ENCODE data around the gene TXNDC12. TPM values are rescaled to one million over a fixed set of nuclear protein-coding genes. Genes with fewer than 3 reads are reported as not detected.
"Not testable (repeated sequence)": the region's sequence is repeated elsewhere in the genome, so short reads cannot be mapped to it uniquely, and the experiment has no call there.

Gene TXNDC12
- total RNA-seq, 4 donors from 2014 or later, result 22.4 to 26.4 (median 25.5) TPM

DNA sequence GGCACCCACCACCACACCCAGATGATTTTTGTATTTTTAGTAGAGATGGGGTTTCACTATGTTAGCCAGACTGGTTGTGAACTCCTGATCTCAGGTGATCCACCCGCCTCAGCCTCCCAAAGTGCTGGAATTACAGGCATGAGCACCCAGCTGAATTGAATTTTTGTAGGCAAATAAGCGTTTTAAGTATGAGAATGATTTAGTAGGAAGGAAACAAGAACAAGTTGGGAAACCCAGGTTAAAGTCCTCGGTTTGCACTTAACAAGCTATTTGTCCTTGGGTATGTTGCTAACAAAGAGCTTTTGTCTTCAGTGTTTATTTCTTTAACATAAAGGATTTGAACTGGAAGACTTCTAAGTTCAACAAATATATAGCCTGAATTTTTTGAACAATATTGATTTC, 25.0 kb upstream of the TXNDC12 start:
- no peak for TF ChIP-seq EP300 (IDR thresholded peaks at IDR 0.05)
- TF ChIP-seq POLR2A (IDR thresholded peaks at IDR 0.05), result no peak
- TF ChIP-seq POLR2AphosphoS5 (IDR thresholded peaks at IDR 0.05), result no peak
- TF ChIP-seq, protein P1, sequence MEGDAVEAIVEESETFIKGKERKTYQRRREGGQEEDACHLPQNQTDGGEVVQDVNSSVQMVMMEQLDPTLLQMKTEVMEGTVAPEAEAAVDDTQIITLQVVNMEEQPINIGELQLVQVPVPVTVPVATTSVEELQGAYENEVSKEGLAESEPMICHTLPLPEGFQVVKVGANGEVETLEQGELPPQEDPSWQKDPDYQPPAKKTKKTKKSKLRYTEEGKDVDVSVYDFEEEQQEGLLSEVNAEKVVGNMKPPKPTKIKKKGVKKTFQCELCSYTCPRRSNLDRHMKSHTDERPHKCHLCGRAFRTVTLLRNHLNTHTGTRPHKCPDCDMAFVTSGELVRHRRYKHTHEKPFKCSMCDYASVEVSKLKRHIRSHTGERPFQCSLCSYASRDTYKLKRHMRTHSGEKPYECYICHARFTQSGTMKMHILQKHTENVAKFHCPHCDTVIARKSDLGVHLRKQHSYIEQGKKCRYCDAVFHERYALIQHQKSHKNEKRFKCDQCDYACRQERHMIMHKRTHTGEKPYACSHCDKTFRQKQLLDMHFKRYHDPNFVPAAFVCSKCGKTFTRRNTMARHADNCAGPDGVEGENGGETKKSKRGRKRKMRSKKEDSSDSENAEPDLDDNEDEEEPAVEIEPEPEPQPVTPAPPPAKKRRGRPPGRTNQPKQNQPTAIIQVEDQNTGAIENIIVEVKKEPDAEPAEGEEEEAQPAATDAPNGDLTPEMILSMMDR (IDR thresholded peaks at IDR 0.05), result no peak
- H3K9me3 ChIP-seq, result no peaks in the 10 kb centered on the region
- DNase-seq (ENCODE audit: low spot score in 2 of 2), result no peak
- no peak overlapping the region for H3K27ac ChIP-seq
- H3K36me3 ChIP-seq, result peaks cover 36% of the 10 kb centered on the region
- H3K4me3 ChIP-seq, result no peak overlapping the region
- 67% methylated on average over 3 of the region's 3 CpGs for WGBS
- H3K27me3 ChIP-seq, result no peaks in the 10 kb centered on the region
- no peaks in the 10 kb centered on the region for H3K4me1 ChIP-seq

DNA sequence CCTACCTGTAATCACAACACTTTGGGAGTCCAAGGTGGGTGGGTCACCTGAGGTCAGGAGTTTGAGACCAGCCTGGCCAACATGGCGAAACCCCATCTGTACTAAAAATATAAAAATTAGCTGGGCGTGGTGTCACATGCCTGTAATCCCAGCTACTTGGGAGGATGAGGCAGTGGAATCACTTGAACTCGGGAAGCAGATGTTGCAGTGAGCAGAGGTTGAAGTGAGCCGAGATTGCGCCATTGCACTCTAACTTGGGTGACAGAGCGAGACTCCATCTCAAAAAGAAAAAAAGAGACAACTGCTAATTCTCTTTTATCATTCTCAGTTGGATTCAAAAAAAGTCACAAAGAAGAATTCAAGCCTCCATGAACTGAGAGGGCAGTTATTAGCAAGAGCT, 22.3 kb upstream of the TXNDC12 start:
- WGBS, result 91% methylated on average over 6 of the region's 6 CpGs
- H3K36me3 ChIP-seq, result peaks cover 37% of the 10 kb centered on the region
- not testable (repeated sequence) for H3K4me1 ChIP-seq; H3K27me3 ChIP-seq; DNase-seq (ENCODE audit: low spot score in 2 of 2); H3K9me3 ChIP-seq; H3K4me3 ChIP-seq; H3K27ac ChIP-seq

DNA sequence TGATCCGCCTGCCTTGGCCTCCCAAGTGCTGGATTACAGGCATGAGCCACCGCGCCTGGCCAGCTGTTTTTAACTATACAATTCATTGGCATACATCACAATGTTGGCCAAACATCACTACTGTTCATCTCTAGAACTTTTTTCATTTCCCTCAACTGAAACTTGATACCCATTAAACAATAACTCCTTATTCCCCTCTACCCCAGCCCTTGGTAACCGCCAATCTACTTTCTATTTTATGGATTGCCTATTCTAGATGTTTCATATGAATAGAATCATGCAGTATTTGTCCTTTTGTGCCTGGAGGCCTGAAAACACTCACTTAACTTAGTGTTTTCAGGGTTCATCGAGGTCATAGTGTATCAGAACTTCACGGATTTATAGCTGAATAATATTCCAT, 17.3 kb upstream of the TXNDC12 start:
- Histone ChIP-seq H3K4me1 (no peaks in the 10 kb centered on the region), H3K4me3 (no peak overlapping the region), H3K27ac (no peak overlapping the region), H3K27me3 (no peaks in the 10 kb centered on the region), H3K36me3 (peaks cover 42% of the 10 kb centered on the region), H3K9me3 (no peaks in the 10 kb centered on the region)
- DNase-seq (ENCODE audit: low spot score in 2 of 2), result no peak
- 85% methylated on average over 6 of the region's 6 CpGs for WGBS
- TF ChIP-seq POLR2AphosphoS5 (IDR thresholded peaks at IDR 0.05), result no peak
- TF ChIP-seq, protein P1 (IDR thresholded peaks at IDR 0.05), result no peak
- TF ChIP-seq POLR2A (IDR thresholded peaks at IDR 0.05), result no peak
- TF ChIP-seq EP300 (IDR thresholded peaks at IDR 0.05), result no peak

DNA sequence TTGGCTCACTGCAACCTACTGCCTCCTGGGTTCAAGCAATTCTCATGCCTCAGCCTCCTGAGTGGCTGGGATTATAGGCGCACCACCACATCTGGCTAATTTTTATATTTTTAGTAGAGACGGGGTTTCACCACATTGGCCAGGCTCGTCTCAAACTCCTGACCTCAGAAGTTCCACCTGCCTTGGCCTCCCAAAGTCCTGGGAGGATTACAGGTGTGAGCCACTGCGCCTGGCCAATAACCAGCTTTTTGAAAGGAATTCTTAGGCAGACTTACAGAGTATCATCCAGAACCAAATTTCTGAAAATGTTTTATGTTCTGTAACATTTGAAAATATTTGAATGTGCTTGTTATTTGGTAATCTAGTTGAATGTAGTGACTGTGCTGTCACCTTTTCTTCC, 15.7 kb upstream of the TXNDC12 start:
- WGBS, result 94% methylated on average over 4 of the region's 4 CpGs
- Histone ChIP-seq H3K4me3 (no peak overlapping the region), H3K9me3 (no peaks in the 10 kb centered on the region), H3K27me3 (no peaks in the 10 kb centered on the region), H3K4me1 (no peaks in the 10 kb centered on the region), H3K36me3 (peaks cover 47% of the 10 kb centered on the region), H3K27ac (no peak overlapping the region)
- no peak for DNase-seq (ENCODE audit: low spot score in 2 of 2)
- TF ChIP-seq, protein P1 (IDR thresholded peaks at IDR 0.05), result no peak
- TF ChIP-seq POLR2AphosphoS5 (IDR thresholded peaks at IDR 0.05) (no peak), POLR2A (IDR thresholded peaks at IDR 0.05) (no peak), EP300 (IDR thresholded peaks at IDR 0.05) (no peak)

DNA sequence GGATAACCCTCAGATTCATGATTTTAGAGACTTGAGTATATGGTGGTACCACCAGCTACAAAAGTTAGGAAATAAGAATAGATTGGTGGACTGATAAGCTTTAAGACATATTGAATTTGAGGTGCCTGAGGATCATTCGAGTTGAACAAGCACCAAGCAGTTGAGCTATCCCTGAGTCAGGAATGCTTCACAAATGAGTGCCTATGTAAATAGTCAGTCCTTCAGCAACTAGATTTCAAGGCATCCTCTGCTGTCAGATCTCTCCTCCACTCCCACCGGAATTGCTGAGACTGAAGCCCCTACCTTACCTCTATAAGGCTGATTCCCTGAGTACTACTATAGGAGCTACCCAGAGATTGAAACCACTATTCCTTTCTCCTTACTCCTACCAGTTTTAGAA, 8.2 kb upstream of the TXNDC12 start:
- H3K4me1 ChIP-seq, result peaks cover 12% of the 10 kb centered on the region
- 100% methylated on average over 2 of the region's 2 CpGs for WGBS
- H3K36me3 ChIP-seq, result peaks cover 71% of the 10 kb centered on the region
- no peaks in the 10 kb centered on the region for H3K27me3 ChIP-seq
- no peak overlapping the region for H3K4me3 ChIP-seq
- TF ChIP-seq POLR2AphosphoS5 (IDR thresholded peaks at IDR 0.05) (no peak), EP300 (IDR thresholded peaks at IDR 0.05) (no peak), POLR2A (IDR thresholded peaks at IDR 0.05) (no peak)
- TF ChIP-seq, protein P1 (IDR thresholded peaks at IDR 0.05), result no peak
- no peak for DNase-seq (ENCODE audit: low spot score in 2 of 2)
- H3K9me3 ChIP-seq, result no peaks in the 10 kb centered on the region
- no peak overlapping the region for H3K27ac ChIP-seq

DNA sequence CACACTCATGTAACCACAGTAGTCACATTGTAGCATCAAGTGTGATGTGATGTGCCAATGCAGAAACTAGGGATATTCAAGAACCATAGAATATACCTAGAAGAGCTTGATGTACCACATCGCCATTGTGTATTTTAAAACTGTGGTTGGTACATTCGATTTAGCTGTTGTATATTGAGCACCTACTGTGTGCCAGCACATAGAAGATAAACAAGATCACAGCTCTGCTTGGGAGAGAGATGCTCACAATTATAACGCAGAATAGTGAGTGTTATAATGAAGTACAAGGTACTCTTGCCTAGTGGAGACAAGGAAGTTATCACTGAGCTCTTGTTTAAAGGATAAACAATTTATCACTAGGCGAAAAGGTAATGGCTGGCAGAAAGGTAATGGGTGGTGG, 5.8 kb upstream of the TXNDC12 start:
- Histone ChIP-seq H3K4me3 (no peak overlapping the region), H3K36me3 (peaks cover 47% of the 10 kb centered on the region), H3K4me1 (peaks cover 28% of the 10 kb centered on the region), H3K9me3 (no peaks in the 10 kb centered on the region), H3K27ac (no peak overlapping the region), H3K27me3 (no peaks in the 10 kb centered on the region)
- no peak for DNase-seq (ENCODE audit: low spot score in 2 of 2)
- TF ChIP-seq, protein P1 (IDR thresholded peaks at IDR 0.05), result no peak
- TF ChIP-seq POLR2A (IDR thresholded peaks at IDR 0.05) (no peak), EP300 (IDR thresholded peaks at IDR 0.05) (no peak), POLR2AphosphoS5 (IDR thresholded peaks at IDR 0.05) (no peak)
- 93% methylated on average over 4 of the region's 4 CpGs for WGBS
